ENCODE results near the gene SLC17A7.

DNA sequence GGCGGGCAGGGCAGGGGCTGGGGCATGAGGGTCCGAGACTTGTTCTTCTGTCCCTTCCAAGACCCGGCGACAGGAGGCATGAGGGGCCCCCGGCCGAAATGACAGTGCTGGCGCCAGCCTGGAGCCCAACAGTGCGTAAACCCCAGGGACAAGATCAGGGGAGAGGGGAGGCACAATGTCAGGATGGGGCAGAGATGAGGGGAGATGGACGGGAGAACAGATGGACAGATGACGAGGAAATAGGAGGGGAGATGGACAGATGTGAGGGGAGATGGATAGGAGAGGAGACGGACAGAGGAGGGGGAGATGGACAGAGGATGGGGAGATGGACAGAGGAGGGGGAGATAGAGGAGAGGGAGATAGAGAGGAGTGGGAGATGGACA, 33.2 kb upstream of the SLC17A7 start:
- no peak for TF ChIP-seq ZNF175 (tag by site-specific recombination; IDR thresholded peaks at IDR 0.05)
- TF ChIP-seq, protein P1, sequence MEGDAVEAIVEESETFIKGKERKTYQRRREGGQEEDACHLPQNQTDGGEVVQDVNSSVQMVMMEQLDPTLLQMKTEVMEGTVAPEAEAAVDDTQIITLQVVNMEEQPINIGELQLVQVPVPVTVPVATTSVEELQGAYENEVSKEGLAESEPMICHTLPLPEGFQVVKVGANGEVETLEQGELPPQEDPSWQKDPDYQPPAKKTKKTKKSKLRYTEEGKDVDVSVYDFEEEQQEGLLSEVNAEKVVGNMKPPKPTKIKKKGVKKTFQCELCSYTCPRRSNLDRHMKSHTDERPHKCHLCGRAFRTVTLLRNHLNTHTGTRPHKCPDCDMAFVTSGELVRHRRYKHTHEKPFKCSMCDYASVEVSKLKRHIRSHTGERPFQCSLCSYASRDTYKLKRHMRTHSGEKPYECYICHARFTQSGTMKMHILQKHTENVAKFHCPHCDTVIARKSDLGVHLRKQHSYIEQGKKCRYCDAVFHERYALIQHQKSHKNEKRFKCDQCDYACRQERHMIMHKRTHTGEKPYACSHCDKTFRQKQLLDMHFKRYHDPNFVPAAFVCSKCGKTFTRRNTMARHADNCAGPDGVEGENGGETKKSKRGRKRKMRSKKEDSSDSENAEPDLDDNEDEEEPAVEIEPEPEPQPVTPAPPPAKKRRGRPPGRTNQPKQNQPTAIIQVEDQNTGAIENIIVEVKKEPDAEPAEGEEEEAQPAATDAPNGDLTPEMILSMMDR (tag by site-specific recombination; IDR thresholded peaks at IDR 0.05) = no peak

Measured in HEK293 (cell line).